Breast epithelium (tissue), 4 donors: ENCODE results near the gene KRT34. TPM values are rescaled to one million over a fixed set of nuclear protein-coding genes. Genes with fewer than 3 reads are reported as not detected.

Experiments used
- DNase-seq, 2 donors: peaks; one replicate each; pipeline ENCODE4 v3.0.0-alpha.2; 2019; ENCODE audit warnings: low spot score in 2 of 2
- H3K27ac ChIP-seq, 2 donors: fragments of 200-600 bp; sonication (generic) in 1 of 2; one replicate each; pipeline ENCODE4 v1.5.1; 2016 to 2019; ENCODE audit warnings: mild to moderate bottlenecking in 1 of 2
- H3K27me3 ChIP-seq, 2 donors: fragments of 200-600 bp; sonication (generic) in 1 of 2; one replicate each; pipeline versions ENCODE4 v1.5.1 to v1.6.0; 2017 to 2019; ENCODE audit warnings: control low read depth in 1 of 2, mild to moderate bottlenecking in 1 of 2
- H3K36me3 ChIP-seq: fragments of 200-600 bp; one replicate; pipeline ENCODE4 v1.5.1; 2019
- H3K4me1 ChIP-seq, 2 donors: fragments of 200-600 bp; sonication (generic); one replicate each; pipeline ENCODE4 v1.5.1; 2016 to 2019; ENCODE audit warnings: control low read depth in 1 of 2
- H3K4me3 ChIP-seq, 3 donors: fragments of 200-600 bp; sonication (generic); 1 replicate in 2 of 3; 2 replicates in 1 of 3; pipeline ENCODE4 v1.5.1; 2016 to 2019; ENCODE audit warnings: mild to moderate bottlenecking in 3 of 3, moderate library complexity in 2 of 3
- H3K9me3 ChIP-seq, 2 donors: fragments of 200-600 bp; sonication (generic) in 1 of 2; one replicate each; pipeline ENCODE4 v1.5.1; 2016 to 2019; ENCODE audit warnings: control low read depth in 1 of 2
- POLR2A ChIP-seq: fragments of 450-650 bp; IDR thresholded peaks from one replicate; pipeline ENCODE4 v1.6.1; 2016; ENCODE audit warnings: antibody characterized with exemption, mild to moderate bottlenecking, moderate library complexity
- POLR2AphosphoS5 ChIP-seq, 3 donors: sonication (generic); formaldehyde crosslinking; IDR thresholded peaks; one replicate each; pipeline ENCODE4 v1.6.1; 2017; ENCODE audit warnings: antibody characterized with exemption in 3 of 3
- intact Hi-C: fragments of 100-400 bp; cut with DNase I; formaldehyde crosslinking; loops from one replicate; pipeline ENCODE4 v1.15.1; 2023; ENCODE audit warnings: low total_unique reads
- total RNA-seq, 3 donors: library from RNA; depleted of rRNA; stranded (reverse); fragments of >200 nt; gene quantifications; one replicate each; pipeline ENCODE4 v1.1.0, GENCODE V29; 2016
- TF ChIP-seq, protein P1 (sequence below), 3 donors: fragments of 450-650 bp; IDR thresholded peaks; one replicate each; pipeline ENCODE4 v1.5.1; 2016 to 2017; ENCODE audit warnings: antibody characterized with exemption in 3 of 3, mild to moderate bottlenecking in 3 of 3, moderate library complexity in 3 of 3

KRT34 gene
- total RNA-seq, 3 donors from 2014 or later, result not detected

DNA sequence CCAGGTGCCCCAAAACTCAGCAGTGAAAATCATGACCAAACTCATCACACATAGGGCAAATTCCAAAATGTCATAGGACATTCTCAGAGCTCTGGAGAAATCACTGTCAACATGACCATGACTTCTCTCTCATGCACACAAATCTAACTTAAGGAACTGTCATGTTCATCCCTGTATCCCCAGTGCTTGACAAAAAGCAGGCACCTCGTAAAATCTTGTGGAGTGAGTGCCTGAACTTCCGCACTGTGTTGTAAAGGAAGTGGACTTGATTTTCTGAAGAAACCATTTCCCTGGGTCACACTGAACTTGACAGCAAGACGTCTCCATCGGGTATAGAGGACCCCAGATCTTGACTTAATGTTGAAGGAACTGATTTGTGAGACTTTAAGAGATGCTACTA is 39.5 kb upstream of the KRT34 start:
- intact Hi-C loops, result no loop called here
- no peak for DNase-seq
- no peaks in the 10 kb centered on the region for H3K36me3 ChIP-seq
- H3K9me3 ChIP-seq, result no peaks in the 10 kb centered on the region
- H3K4me3 ChIP-seq, result no peak overlapping the region
- peak overlapping the region in 1 of 2 donors; percentile 68 for H3K27ac ChIP-seq
- no peaks in the 10 kb centered on the region for H3K27me3 ChIP-seq
- H3K4me1 ChIP-seq, result peaks cover 0 to 9% of the 10 kb centered on the region in 2 donors
- TF ChIP-seq, protein P1, sequence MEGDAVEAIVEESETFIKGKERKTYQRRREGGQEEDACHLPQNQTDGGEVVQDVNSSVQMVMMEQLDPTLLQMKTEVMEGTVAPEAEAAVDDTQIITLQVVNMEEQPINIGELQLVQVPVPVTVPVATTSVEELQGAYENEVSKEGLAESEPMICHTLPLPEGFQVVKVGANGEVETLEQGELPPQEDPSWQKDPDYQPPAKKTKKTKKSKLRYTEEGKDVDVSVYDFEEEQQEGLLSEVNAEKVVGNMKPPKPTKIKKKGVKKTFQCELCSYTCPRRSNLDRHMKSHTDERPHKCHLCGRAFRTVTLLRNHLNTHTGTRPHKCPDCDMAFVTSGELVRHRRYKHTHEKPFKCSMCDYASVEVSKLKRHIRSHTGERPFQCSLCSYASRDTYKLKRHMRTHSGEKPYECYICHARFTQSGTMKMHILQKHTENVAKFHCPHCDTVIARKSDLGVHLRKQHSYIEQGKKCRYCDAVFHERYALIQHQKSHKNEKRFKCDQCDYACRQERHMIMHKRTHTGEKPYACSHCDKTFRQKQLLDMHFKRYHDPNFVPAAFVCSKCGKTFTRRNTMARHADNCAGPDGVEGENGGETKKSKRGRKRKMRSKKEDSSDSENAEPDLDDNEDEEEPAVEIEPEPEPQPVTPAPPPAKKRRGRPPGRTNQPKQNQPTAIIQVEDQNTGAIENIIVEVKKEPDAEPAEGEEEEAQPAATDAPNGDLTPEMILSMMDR (IDR thresholded peaks at IDR 0.05), result no peak
- TF ChIP-seq POLR2A (no peak), POLR2AphosphoS5 (IDR thresholded peaks at IDR 0.05) (no peak)

DNA sequence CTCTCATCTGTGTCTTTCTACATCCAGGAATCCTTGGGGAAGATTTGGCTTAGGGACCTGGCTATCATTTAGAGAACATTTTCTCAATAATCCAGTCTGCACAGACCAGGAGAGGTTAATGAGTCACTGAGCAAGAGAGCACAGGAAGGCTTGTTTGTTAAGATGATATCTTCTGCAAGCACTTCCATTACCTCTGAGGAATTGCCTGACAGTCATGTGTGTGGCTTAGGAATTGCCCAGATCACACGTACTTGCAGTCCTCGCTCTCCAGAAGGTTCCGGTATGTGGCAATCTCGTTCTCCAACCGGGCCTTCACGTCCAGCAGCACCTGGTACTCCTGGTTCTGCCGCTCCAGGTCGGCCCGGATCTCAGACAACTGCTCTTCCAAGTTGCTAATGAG is 39.0 kb upstream of the KRT34 start:
- TF ChIP-seq, protein P1 (IDR thresholded peaks at IDR 0.05), result no peak
- no peak for TF ChIP-seq POLR2AphosphoS5 (IDR thresholded peaks at IDR 0.05)
- no peak for TF ChIP-seq POLR2A
- peak overlapping the region; percentile 68 to 82 for H3K27ac ChIP-seq
- no peaks in the 10 kb centered on the region for H3K9me3 ChIP-seq
- H3K4me1 ChIP-seq, result peaks cover 0 to 9% of the 10 kb centered on the region in 2 donors
- no peaks in the 10 kb centered on the region for H3K36me3 ChIP-seq
- no peak overlapping the region for H3K4me3 ChIP-seq
- intact Hi-C loops, result no loop called here
- DNase-seq, result no peak
- H3K27me3 ChIP-seq, result no peaks in the 10 kb centered on the region

GRCh38 chr17:41420134-41420533 is 38.0 kb upstream of the KRT34 start:
- no peaks in the 10 kb centered on the region for H3K36me3 ChIP-seq
- H3K27me3 ChIP-seq, result no peaks in the 10 kb centered on the region
- peak overlapping the region; percentile 68 to 82 for H3K27ac ChIP-seq
- peaks cover 0 to 9% of the 10 kb centered on the region in 2 donors for H3K4me1 ChIP-seq
- DNase-seq, result peak in 1 of 2 donors; percentile 44
- intact Hi-C loops, result no loop called here
- H3K4me3 ChIP-seq, result no peak overlapping the region
- TF ChIP-seq POLR2A (no peak), POLR2AphosphoS5 (IDR thresholded peaks at IDR 0.05) (no peak)
- TF ChIP-seq, protein P1 (IDR thresholded peaks at IDR 0.05), result no peak
- no peaks in the 10 kb centered on the region for H3K9me3 ChIP-seq

DNA sequence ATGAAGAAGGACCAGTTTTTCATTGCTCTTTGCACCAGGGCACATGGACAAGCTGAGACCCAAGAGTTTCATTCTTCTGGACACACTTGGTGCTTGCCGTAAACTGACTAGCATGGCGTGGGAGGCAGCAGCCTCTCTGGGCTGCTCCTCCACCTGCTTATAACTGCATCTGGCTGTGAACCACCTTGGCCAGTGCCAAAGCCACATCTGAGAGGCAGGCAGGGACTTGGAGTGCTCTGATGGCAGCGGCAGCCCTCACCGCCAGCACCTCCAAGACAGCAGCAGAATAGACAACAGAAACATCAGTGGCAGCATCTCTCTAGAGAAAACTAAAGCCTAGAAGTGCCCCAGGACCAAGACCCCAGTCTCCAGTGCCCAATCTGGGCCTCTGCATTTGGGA is 37.6 kb upstream of the KRT34 start:
- intact Hi-C loops, result no loop called here
- no peaks in the 10 kb centered on the region for H3K27me3 ChIP-seq
- H3K27ac ChIP-seq, result peak overlapping the region; percentile 68 to 82
- no peak overlapping the region for H3K4me3 ChIP-seq
- DNase-seq, result peak in 1 of 2 donors; percentile 89
- no peaks in the 10 kb centered on the region for H3K9me3 ChIP-seq
- peak in 1 of 3 donors; percentile 31 for TF ChIP-seq POLR2AphosphoS5 (IDR thresholded peaks at IDR 0.05)
- TF ChIP-seq POLR2A, result no peak
- TF ChIP-seq, protein P1 (IDR thresholded peaks at IDR 0.05), result no peak
- H3K4me1 ChIP-seq, result peaks cover 0 to 9% of the 10 kb centered on the region in 2 donors
- H3K36me3 ChIP-seq, result no peaks in the 10 kb centered on the region

- H3K27ac ChIP-seq, result peak overlapping the region; percentile 54 to 68
- TF ChIP-seq, protein P1 (IDR thresholded peaks at IDR 0.05), result no peak
- TF ChIP-seq POLR2AphosphoS5 (IDR thresholded peaks at IDR 0.05) (no peak), POLR2A (no peak)
Observed at GRCh38 chr17:41418116-41418860, 36.2 kb upstream of the KRT34 start.

More at GRCh38 chr17:41418116-41418860, 36.2 kb upstream of the KRT34 start:
- Histone ChIP-seq H3K9me3 (no peaks in the 10 kb centered on the region), H3K4me3 (no peak overlapping the region), H3K27me3 (no peaks in the 10 kb centered on the region), H3K36me3 (no peaks in the 10 kb centered on the region), H3K4me1 (peaks cover 0 to 9% of the 10 kb centered on the region in 2 donors)
- intact Hi-C loops, result no loop called here
- peak in 1 of 2 donors; percentile 39 for DNase-seq
